GM11168 (cell line): ENCODE data around the gene CHMP3.
"Not testable (repeated sequence)": the region's sequence is repeated elsewhere in the genome, so short reads cannot be mapped to it uniquely, and the experiment has no call there.

Experiments used
- in situ Hi-C: fragments of 300-500 bp; cut with MboI; formaldehyde crosslinking; loops from one replicate; pipeline ENCODE4 v1.12.0; 2022; ENCODE audit warnings: low sequenced_read_pairs; ENCODE audit not compliant: unreplicated experiment

Gene CHMP3

GRCh38 chr2:86512892-86513291, 50.4 kb downstream of the CHMP3 start:
- in situ Hi-C loops = no loop called here

- in situ Hi-C loops = no loop called here
Measured at GRCh38 chr2:86512034-86512433, 51.2 kb downstream of the CHMP3 start.

DNA sequence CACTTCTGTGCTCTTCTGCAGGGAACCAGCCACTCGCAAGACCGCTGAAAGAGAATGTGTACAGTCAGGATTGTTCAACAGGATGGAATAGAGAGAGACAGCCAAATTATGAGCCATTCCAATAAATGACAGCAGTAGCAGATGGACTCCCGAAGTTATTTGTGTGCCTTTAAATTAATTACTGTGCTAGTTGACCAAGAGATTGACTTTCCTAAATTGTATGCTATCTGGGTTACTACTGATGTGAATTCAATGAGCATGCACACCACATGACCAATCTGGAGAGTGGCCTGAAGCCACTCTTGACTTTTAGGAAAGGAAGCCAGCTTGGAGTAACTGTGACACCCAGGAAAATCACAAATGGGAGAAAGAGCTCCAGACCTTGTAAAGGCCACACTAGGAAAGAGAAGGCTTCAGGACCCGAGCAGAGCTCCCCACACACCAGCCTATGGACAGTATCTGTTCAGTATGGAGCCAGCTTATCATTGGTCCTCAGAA, 52.8 kb downstream of the CHMP3 start:
- in situ Hi-C loops = no loop called here

DNA sequence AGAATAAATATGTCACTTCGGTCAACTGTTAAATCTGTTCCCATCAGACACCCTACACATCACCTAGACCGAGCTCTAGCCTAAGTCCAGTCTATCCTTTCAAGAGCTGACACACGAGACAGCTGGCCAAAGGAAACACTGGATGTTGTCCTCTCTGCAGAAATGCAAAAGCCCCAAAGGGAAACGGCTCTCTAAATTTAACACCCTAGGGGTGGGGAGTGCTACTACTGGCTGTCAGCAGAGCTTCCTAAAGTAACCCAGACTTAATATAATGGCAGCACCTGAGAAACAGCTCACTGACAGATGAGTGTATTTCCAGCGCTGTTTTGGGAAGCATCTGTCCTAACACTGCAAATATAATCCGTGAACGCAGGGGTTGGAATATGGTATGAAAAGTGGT, 55.6 kb downstream of the CHMP3 start:
- in situ Hi-C loops = no loop called here

DNA sequence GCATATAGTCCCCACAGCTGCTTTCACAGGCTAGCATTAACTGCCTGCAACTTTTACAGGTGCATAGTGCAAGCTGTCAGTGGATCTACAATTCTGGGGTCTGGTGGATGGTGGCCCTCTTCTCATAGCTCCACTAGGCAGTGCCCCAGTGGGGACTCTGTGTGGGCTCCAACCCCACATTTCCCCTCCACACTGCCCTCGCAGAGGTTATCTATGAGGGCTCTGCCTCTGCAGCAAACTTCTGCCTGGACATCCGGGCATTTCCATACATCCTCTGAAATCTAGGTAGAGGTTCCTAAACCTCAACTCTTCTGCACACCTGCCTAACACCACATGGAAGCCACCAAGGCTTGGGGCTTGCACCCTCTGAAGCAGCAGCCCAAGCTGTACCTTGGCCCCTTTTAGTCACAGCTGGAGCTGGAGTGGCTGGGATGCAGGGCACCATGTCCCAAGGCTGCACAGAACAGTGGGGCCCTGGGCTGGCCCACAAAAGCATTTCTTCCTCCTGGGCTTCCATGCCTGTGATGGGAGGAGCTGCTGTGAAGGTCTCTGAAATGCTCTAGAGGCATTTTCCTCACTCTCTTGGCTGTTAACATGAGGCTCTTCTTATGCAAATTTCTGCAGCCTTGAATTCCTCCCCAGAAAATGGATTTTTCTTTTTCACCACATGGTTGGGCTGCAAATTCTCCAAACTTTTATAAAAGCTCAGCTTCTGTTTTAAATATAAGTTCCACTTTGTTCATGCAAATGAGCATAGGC, 62.7 kb downstream of the CHMP3 start:
- in situ Hi-C loops = no loop called here

DNA sequence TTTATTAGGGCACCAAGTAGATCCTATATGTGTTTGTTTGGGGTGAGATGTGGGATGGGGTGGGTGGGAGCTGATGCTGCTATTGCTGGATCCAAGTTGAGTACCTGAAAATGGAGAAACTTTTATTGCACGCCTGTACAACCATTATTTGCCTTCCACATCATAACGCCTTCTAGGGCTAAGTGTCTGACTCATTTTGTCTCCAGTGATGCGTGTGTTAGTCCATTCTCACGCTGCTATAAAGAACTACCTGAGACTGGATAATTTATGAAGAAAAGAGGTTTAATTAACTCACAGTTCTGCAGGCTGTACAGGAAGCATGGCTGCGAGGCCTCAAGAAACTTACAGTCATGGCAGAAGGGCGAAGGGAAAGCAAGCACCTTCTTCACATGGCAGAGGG, 63.9 kb downstream of the CHMP3 start:
- in situ Hi-C loops = no loop called here

DNA sequence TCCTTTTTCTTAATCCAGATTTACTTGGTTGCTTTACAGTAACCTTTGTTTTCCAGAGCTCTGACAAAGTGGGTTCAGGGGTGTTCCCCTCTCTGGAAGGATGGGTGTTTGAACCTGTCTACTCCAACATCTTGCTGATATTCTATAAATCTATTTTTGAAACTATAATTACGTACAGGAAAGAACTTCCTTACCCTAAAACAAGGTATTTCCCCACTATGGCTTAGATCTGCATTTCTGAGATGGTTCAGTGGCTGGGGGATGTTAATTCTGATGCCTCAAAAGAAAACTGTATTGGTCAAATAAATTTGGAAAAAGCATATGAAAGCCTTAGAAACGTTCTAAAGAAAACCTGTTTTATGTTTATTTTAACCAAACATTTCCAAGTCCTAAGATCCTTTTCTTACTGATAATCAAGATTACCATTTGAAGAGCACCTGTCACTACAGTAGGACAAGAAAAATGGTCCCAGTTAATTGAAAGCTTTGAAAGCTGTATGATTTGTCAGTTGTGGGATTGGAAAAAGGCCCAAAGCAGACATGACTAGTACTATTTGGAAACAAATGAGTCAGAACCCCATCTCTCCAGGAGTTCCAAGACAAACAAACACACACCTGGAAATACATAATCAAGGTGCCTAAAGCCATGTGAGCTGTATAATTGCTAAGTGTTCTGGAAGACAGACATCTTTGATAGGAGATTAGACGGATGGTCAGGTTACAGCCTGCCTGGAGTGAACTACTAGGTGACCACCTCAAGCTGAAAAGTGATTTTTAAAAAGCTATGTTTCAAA, 64.6 kb downstream of the CHMP3 start:
- in situ Hi-C loops = no loop called here

GRCh38 chr2:86496391-86496790, 66.9 kb downstream of the CHMP3 start:
- in situ Hi-C loops = not testable (repeated sequence)

DNA sequence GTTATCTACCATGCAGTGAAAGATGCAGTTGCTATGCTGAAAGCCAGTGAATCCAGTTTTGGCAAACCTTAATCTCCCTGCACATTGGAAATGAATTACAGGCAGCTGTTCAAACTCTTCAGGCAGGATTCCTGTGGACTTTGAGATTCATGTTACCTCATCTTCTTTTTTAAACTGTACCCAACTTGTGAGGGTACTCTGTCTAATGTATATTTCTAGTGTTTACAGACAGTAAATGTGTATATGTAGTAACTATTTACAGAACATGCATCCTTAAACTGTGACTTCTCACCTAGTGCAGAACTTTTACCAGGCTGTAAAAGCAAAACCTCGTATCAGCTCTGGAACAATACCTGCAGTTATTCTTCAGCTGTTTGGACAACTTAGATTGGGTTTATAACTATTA, 71.2 kb downstream of the CHMP3 start:
- in situ Hi-C loops = no loop called here

DNA sequence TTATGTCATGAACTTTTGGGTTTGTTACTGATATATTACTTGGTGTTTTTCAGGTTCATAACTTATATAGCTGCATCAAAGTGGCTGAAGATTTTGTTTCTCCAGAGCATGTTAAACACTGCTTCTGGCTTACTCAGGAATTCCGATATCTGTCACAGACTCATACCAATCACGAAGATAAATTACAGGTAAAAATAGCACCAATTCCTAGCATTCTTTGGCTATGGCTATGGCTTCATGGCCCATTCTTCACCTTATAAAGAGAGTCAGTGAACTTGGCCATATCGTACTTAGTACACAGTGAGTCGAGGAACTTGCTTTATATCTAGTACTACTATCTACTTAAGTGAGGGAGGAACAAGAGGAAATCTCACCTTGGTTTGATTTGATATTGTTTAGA, 72.2 kb downstream of the CHMP3 start:
- in situ Hi-C loops = no loop called here

GRCh38 chr2:86490245-86490644, 73.0 kb downstream of the CHMP3 start:
- in situ Hi-C loops = no loop called here

DNA sequence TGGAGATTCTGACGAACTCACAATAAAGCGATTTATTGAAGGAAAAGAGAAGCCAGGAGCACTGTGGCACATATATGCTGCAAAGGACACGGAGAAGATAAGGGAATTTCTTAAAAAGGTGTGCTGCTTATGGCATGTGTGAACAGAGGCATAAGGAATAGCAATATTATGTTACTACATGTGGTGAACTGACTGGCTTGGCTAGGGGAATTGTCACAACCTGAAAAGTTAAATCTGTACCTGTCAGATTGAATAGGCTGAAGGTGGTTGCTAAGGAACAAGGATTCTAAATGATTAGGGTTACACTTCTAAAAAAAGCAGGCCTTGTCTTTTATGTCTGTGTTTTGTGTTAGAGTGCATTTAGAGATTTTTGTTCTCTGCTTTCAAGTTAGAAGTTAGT, 73.7 kb downstream of the CHMP3 start:
- in situ Hi-C loops = no loop called here

DNA sequence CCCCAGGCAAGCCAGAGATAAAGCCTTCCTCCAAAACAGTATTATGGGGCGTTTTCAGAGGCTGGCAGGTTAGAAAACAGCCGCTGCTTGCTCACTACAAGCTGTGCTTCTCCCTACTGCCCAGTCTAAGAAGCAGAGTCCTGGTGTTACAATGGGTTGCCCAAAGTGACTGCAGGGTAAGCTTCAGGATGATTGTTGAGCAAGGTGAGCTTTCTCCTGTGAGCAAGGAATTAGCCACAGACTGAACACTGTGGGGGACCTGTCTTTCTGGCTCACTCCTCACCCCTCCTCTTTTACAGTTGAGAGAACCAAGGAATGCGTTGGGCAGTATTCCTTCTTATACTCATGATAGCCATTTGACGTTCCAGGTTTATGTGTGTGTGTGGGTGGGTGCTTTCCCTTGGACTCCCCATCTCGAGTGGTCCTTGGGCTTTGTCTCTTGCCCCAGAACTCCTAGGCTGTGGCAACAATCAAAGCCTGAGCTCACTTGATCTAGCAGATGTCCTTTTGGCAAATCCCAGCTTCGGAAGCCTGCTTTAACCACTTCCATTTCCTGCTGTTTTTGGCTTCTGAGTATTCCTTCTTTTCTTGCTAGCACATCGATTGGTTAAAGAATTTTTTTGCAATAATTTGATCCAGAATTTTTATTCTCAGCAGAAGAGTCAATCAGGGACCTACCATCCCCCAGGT, 74.5 kb downstream of the CHMP3 start:
- in situ Hi-C loops = no loop called here

- in situ Hi-C loops = no loop called here
Measured at GRCh38 chr2:86487062-86487461, 76.2 kb downstream of the CHMP3 start.

DNA sequence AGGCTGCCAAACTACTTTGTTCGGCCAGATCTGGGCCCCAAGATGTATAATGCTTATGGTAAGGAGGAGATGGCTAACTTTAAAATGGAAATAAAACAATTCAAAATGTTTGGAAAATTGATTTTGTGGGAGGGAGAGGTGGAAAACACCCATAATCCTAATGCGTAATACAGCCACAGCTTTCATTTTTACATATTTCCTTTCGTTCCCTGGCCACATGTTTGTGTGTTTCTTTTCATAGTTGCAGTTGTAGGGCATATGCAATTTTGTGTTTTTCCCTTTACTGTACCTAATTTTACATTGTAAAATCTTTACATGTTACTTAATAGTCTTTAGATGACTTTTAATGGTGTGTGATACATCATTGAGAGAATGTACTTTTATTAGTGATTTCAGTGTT, 77.4 kb downstream of the CHMP3 start:
- in situ Hi-C loops = no loop called here

DNA sequence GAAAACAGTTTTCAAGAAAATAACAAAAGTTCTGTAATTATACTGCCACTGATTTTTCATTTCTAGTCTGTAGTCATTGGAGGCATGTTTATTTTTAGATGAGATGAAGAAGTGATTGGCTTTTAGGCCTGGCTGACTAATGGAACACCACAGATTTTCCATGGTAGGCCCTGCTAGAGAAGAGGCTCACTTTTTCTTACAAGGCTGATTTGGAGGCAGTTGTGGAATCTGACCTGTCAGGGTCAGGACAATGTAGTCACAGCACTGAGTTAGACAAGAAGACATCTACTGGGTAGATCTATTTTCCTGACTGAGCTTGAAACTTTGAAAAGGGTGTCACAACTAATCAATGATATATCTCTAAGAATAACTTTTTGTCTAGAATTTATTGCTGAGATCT, 78.1 kb downstream of the CHMP3 start:
- in situ Hi-C loops = no loop called here

DNA sequence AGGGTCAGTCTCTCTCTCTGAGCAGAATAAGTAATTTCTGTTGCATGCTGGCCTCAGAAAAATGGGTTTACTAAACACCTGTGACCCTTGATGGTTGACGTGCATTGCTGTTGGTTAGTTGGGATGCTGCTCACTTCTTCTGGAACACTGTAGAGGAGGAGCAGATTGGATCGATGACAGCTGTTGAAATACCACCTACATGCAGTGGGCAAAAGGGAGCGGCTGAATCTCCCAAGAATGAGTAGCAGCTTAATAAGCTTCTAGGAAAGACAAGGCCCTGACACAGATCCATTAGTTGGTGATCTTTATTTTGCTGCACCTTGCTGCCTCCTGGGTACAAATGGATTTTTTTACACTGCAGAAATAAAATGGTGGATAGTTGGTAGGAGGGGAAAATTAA, 78.9 kb downstream of the CHMP3 start:
- in situ Hi-C loops = no loop called here

DNA sequence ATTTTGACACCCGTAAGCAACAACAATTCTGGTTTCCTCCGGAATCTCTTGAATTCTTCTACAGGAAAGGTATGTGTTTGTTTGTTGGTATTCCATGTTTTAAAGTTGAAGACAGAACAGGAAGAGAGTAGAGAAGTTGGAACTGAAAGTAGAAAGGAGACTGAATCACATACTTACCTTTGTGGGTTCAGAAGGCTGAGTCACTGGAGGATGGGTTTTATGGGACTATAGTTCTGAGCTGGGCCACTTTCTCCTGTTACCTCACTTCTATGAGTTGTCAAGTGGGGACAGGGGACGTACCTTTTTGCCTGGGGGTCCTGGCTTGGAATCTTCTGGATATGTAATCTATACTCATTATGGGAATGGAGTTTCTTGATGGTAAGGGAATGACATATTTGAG, 81.2 kb downstream of the CHMP3 start:
- in situ Hi-C loops = no loop called here

DNA sequence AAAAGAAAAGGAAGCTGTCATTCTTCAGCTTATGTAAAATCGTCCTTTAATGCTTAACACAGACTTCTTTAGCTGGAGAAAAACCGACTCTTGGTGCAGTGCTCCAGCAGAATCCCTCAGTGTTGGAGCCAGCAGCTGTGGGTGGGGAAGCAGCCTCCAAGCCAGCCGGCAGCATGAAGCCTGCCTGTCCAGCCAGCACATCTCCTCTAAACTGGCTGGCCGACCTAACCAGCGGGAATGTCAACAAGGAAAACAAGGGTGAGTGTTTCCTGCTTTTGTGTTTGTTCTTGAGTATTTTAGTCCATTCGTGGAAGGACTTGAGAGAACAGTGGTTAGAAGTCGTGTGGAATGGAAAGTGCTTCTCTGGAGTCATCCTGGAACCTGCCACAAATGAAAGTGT, 83.1 kb downstream of the CHMP3 start:
- in situ Hi-C loops = no loop called here

- in situ Hi-C loops = no loop called here
Measured at GRCh38 chr2:86477349-86477748, 85.9 kb downstream of the CHMP3 start.

DNA sequence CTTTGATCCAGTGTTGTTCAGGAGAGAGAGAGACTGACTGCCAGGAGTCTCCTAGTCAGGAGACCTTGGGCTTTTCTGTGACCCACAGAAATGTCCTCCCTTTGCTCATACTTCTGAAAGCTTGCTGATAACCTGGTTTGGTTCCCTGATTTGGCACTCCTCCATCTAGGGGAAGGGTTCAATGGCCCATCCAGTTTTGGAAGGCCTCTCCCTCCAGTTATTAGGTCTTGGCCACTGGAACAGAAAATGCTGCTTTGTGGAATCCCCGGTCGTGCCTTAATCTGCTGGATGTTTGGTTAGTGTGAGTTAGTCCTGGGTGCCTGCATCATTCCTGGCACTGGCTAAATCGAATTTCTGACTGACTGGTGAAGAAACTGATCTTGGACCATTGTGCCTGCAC, 86.3 kb downstream of the CHMP3 start:
- in situ Hi-C loops = no loop called here
